ENCODE results near the gene NLGN2. TPM values are rescaled to one million over a fixed set of nuclear protein-coding genes. Genes with fewer than 3 reads are reported as not detected.

NLGN2 gene
- total and polyA plus RNA-seq, 8 donors: 1.7 to 42.0 (median 6.7) TPM

- no peak overlapping the region for H3K4me3 ChIP-seq
- H3K27ac ChIP-seq: no peak overlapping the region
- WGBS, 5 donors: 84 to 94% (median 88%) methylated on average over 7 of the region's 7 CpGs
- H3K4me1 ChIP-seq: peaks cover 12 to 21% (median 19%) of the 10 kb centered on the region in 4 donors
- intact Hi-C loops (cut with DNase I; ENCODE audit: low total_unique reads): no loop called here
- no peaks in the 10 kb centered on the region for H3K9me3 ChIP-seq
- TF ChIP-seq EP300 (IDR thresholded peaks at IDR 0.05): no peak
- TF ChIP-seq CTCF (IDR thresholded peaks at IDR 0.05): no peak
- no peak for TF ChIP-seq POLR2AphosphoS5 (IDR thresholded peaks at IDR 0.05)
- TF ChIP-seq POLR2A (IDR thresholded peaks at IDR 0.05): no peak
- H3K36me3 ChIP-seq: no peaks in the 10 kb centered on the region
- H3K27me3 ChIP-seq: peaks cover 0 to 57% (median 28%) of the 10 kb centered on the region in 3 donors
- DNase-seq: no peak
These were observed 40.8 kb downstream of the NLGN2 start for GRCh38 chr17:7448461-7448860.

- 70 to 79% (median 74%) methylated on average over 3 of the region's 3 CpGs for WGBS, 5 donors
- TF ChIP-seq POLR2AphosphoS5 (IDR thresholded peaks at IDR 0.05) (no peak), EP300 (IDR thresholded peaks at IDR 0.05) (no peak), POLR2A (IDR thresholded peaks at IDR 0.05) (no peak), CTCF (IDR thresholded peaks at IDR 0.05) (no peak)
- Histone ChIP-seq H3K36me3 (peaks cover 20 to 39% (median 33%) of the 10 kb centered on the region in 4 donors), H3K27ac (no peak overlapping the region), H3K9me3 (no peaks in the 10 kb centered on the region), H3K4me3 (no peak overlapping the region), H3K27me3 (no peaks in the 10 kb centered on the region), H3K4me1 (peaks cover 0 to 18% (median 8%) of the 10 kb centered on the region in 4 donors)
- intact Hi-C loops (cut with DNase I; ENCODE audit: low total_unique reads): no loop called here
- no peak for DNase-seq
These were observed 52.4 kb downstream of the NLGN2 start for GRCh38 chr17:7459961-7460545.

- H3K4me3 ChIP-seq: no peak overlapping the region
- H3K27me3 ChIP-seq: no peaks in the 10 kb centered on the region
- peaks cover 20 to 49% (median 43%) of the 10 kb centered on the region in 4 donors for H3K36me3 ChIP-seq
- intact Hi-C loops (cut with DNase I; ENCODE audit: low total_unique reads): no loop called here
- WGBS, 5 donors: 91 to 96% (median 94%) methylated on average over 7 of the region's 7 CpGs
- H3K9me3 ChIP-seq: no peaks in the 10 kb centered on the region
- DNase-seq: no peak
- peaks cover 0 to 21% (median 12%) of the 10 kb centered on the region in 4 donors for H3K4me1 ChIP-seq
- TF ChIP-seq POLR2AphosphoS5 (IDR thresholded peaks at IDR 0.05): no peak
- H3K27ac ChIP-seq: no peak overlapping the region
These were observed 53.4 kb downstream of the NLGN2 start for GRCh38 chr17:7460850-7461660.

GRCh38 chr17:7462474-7463371 lies 55.1 kb downstream of the NLGN2 start:
- intact Hi-C loops (cut with DNase I; ENCODE audit: low total_unique reads): no loop called here
- H3K4me1 ChIP-seq: peaks cover 7 to 23% (median 20%) of the 10 kb centered on the region in 4 donors
- no peaks in the 10 kb centered on the region for H3K27me3 ChIP-seq
- H3K36me3 ChIP-seq: peaks cover 20 to 63% (median 54%) of the 10 kb centered on the region in 4 donors
- H3K4me3 ChIP-seq: no peak overlapping the region
- H3K27ac ChIP-seq: no peak overlapping the region
- no peak for DNase-seq
- TF ChIP-seq CTCF (IDR thresholded peaks at IDR 0.05): no peak
- no peak for TF ChIP-seq POLR2AphosphoS5 (IDR thresholded peaks at IDR 0.05)
- TF ChIP-seq POLR2A (IDR thresholded peaks at IDR 0.05): no peak
- no peak for TF ChIP-seq EP300 (IDR thresholded peaks at IDR 0.05)
- no peaks in the 10 kb centered on the region for H3K9me3 ChIP-seq
- WGBS, 5 donors: 90 to 95% (median 92%) methylated on average over 28 to 44 of the region's 44 CpGs
